ENCODE measurements around the gene GPR75.

DNA sequence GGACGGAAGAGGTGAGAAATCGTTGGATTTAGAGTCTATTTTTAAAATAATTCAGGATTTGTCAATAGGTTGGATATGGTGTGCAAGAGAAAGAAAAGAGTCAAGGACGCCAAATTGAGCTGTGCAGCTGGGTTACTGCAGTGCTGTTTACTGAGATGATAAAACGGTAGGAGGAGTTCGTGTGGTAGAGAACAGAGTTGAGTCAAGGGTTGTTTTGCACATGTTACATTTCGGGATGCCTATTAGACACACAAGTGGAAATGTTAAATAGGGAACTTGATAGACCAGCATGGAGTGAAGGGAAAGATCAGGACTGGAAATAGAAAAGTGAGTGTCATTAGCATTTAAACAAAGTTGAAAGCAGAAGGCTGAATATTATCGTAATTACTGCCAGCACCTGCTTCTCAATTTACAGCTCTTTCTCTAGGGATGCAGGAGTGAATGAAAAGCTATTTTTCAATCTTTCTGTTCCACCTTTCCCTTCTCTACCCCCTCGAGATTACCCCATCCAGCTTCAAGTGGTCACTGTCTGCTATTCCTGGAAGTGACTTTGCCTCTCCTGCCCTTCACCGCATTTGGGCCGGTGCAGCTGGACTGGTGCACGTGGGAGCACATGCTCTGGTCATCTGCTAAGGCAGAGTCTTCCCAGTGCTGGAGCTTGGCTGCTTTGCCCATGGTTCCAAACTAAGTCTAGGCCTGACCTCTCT is 30.3 kb downstream of the GPR75 start:
- TF ChIP-seq, protein P1, sequence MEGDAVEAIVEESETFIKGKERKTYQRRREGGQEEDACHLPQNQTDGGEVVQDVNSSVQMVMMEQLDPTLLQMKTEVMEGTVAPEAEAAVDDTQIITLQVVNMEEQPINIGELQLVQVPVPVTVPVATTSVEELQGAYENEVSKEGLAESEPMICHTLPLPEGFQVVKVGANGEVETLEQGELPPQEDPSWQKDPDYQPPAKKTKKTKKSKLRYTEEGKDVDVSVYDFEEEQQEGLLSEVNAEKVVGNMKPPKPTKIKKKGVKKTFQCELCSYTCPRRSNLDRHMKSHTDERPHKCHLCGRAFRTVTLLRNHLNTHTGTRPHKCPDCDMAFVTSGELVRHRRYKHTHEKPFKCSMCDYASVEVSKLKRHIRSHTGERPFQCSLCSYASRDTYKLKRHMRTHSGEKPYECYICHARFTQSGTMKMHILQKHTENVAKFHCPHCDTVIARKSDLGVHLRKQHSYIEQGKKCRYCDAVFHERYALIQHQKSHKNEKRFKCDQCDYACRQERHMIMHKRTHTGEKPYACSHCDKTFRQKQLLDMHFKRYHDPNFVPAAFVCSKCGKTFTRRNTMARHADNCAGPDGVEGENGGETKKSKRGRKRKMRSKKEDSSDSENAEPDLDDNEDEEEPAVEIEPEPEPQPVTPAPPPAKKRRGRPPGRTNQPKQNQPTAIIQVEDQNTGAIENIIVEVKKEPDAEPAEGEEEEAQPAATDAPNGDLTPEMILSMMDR (IDR thresholded peaks at IDR 0.05 in 4 of 5, conservative IDR thresholded peaks at IDR 0.05 in 1 of 5), result no peak
- no peak for TF ChIP-seq POLR2A (IDR thresholded peaks at IDR 0.05)

All from gastrocnemius medialis (tissue), 4 donors.